A375 (cell line): ENCODE measurements around the gene ZDHHC11. TPM values are rescaled to one million over a fixed set of nuclear protein-coding genes. Genes with fewer than 3 reads are reported as not detected.

Source experiments
- total RNA-seq: library from RNA; depleted of rRNA; stranded (reverse); fragments of >200 nt; shearing (Covaris generic); gene quantifications from 2 replicates; pipeline ENCODE4 v1.2.3, GENCODE V29; 2014; rRNA removed

The ZDHHC11 gene
- total RNA-seq: 15.5 and 16.0 TPM in 2 replicates

GRCh38 chr5:850511-851006, at the start of gene ZDHHC11:
Gene ZDHHC11 (minus strand): TSS chr5:850986. CDS start chr5:850602, 384 bp downstream.

GRCh38 chr5:892394-893136, 41.8 kb upstream of the ZDHHC11 start, which contains the start of the genes BRD9 and TRIP13:
Gene BRD9 (minus strand): TSS chr5:892801. CDS start chr5:892657, 144 bp downstream.
Gene TRIP13 (plus strand): TSS chr5:892884. CDS start chr5:892999, 115 bp downstream.

GRCh38 chr5:784428-785177, 66.2 kb downstream of the ZDHHC11 start, which contains the start of gene ZDHHC11B:
Gene ZDHHC11B (minus strand): TSS chr5:784729. CDS start chr5:766919, 17,810 bp downstream.

Other genes starting within 250 kb of the ZDHHC11 start
- gene CEP72, start 238.6 kb downstream of the ZDHHC11 start, total RNA-seq: 8.4 and 10.5 TPM in 2 replicates
- gene TPPP, start 157.6 kb downstream of the ZDHHC11 start, total RNA-seq: 0.11 and 0.30 TPM in 2 replicates
- gene ZDHHC11B, start 66.3 kb downstream of the ZDHHC11 start, total RNA-seq: 0.05 and 0.26 TPM in 2 replicates
- gene BRD9, start 41.8 kb upstream of the ZDHHC11 start, total RNA-seq: 61.0 and 66.9 TPM in 2 replicates
- 65.7 and 71.6 TPM in 2 replicates for gene TRIP13, start 41.9 kb upstream of the ZDHHC11 start, total RNA-seq
- gene NKD2, start 157.8 kb upstream of the ZDHHC11 start, total RNA-seq: 0.49 and 0.72 TPM in 2 replicates